ENCODE data around the gene RAB11B. TPM values are rescaled to one million over a fixed set of nuclear protein-coding genes. Genes with fewer than 3 reads are reported as not detected.
"Not testable (repeated sequence)": the region's sequence is repeated elsewhere in the genome, so short reads cannot be mapped to it uniquely, and the experiment has no call there.

Gene RAB11B
- 10 to 100 TPM; 47.9 to 81.2 (median 58.2) TPM for polyA plus RNA-seq (ENCODE audit: low read depth in 6 of 6)

DNA sequence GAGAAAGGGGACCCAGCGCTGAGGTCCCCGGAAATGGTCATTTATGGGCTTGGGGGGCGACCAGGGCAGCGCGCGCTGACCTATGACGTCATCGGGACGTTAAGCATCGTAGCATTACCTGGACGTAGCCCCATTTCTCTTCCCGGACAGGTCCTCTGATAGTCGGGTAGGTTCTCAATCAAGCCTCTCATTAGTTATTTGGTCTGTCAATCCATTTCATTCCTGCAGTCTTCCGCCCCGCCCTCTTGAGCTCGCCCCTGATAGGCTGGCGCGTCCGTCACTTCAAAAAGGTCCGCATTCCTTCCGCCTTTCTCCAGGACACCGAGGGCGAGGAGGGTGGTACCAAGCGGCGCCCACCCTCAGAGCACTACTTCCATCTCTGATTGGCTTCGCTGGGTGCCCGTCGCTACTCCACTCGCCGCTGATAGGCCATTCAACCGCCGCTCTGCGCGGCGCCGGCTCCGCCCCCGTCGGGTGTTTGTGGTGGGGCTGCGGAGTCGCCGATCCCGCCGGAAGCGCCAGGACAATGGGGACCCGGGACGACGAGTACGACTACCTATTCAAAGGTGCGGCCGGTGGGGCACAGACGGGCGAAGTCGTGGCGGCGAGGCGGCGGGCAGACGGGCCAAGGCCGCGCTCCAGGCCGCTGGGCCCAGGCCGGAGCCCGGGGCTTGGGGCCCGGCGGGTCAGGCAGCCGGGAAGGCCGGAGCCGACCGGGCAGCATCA, at the start of gene RAB11B:
TSS of gene RAB11B (plus strand) at position 470 of the 726 bp plus-strand sequence. CDS start at position 527, 57 bp downstream.
- H3K4me1 Mint-ChIP-seq = peaks cover 18 to 35% (median 28%) of the 10 kb centered on the region in 3 donors
- H3K27me3 Mint-ChIP-seq = no peaks in the 10 kb centered on the region
- peaks cover 0 to 3% (median 0%) of the 10 kb centered on the region in 7 donors for H3K9me3 Mint-ChIP-seq
- peak; percentile 89 to 90 for ATAC-seq (ENCODE audit: low read depth in 2 of 2)
- peak; percentile 98 for DNase-seq
- no peaks in the 10 kb centered on the region for H3K36me3 Mint-ChIP-seq
- peak within 1 kb of the TSS; percentile 83 to 97 (median 96) for H3K4me3 Mint-ChIP-seq
- H3K27ac Mint-ChIP-seq = peak within 1 kb of the TSS; percentile 86 to 99 (median 97)

DNA sequence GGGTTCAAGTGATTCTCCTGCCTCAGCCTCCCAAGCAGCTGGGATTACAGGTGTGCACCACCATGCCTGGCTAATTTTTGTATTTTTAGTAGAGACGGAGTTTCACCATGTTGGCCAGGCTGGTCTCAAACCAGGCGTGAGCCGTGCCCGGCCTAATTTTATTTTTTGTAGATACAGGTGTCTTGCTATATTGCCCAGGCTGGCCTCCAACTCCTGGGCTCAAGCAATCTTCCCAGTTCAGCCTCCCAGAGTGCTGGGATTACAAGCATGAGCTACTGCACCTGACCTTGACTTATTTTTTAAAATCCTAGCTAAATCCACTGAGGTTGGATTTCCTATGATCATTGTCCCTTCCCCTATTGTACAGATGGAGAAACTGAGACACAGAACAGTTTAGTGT, 48.7 kb upstream of the RAB11B start:
- not testable (repeated sequence) for ATAC-seq (ENCODE audit: low read depth in 2 of 2); DNase-seq; H3K27ac Mint-ChIP-seq; H3K9me3 Mint-ChIP-seq; H3K36me3 Mint-ChIP-seq
- peak overlapping the region in 5 of 8 donors; percentile 0 to 73 (median 53) for H3K4me3 Mint-ChIP-seq
- peaks cover 29 to 62% (median 34%) of the 10 kb centered on the region in 3 donors for H3K27me3 Mint-ChIP-seq
- peaks cover 0 to 18% (median 4%) of the 10 kb centered on the region in 3 donors for H3K4me1 Mint-ChIP-seq

DNA sequence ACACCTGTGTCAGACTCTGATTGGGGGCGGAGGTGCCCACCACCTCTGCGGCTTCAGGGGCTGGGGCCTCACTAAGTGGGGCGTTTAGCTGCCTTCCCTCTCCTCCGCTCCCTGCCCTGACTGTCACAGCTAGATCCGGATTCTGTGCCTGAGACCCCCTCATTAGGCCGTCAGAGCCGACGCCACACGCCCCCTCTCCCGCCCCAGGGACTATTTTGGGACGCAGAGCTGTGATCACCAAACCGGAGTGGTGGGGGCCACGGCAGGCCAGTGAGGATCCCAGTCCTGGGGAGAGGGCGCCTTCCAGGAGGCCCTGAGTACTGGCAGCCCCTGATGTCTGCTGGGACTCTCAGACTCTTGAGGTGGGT, 47.9 kb upstream of the RAB11B start:
- peaks cover 0 to 3% (median 0%) of the 10 kb centered on the region in 7 donors for H3K9me3 Mint-ChIP-seq
- no peak for ATAC-seq (ENCODE audit: low read depth in 2 of 2)
- H3K4me3 Mint-ChIP-seq = peak overlapping the region in 5 of 8 donors; percentile 15 to 73 (median 50)
- no peaks in the 10 kb centered on the region for H3K36me3 Mint-ChIP-seq
- H3K27ac Mint-ChIP-seq = peak overlapping the region in 1 of 6 donors; percentile 90
- no peak for DNase-seq
- peaks cover 25 to 60% (median 30%) of the 10 kb centered on the region in 3 donors for H3K27me3 Mint-ChIP-seq
- H3K4me1 Mint-ChIP-seq = peaks cover 0 to 14% (median 4%) of the 10 kb centered on the region in 3 donors

DNA sequence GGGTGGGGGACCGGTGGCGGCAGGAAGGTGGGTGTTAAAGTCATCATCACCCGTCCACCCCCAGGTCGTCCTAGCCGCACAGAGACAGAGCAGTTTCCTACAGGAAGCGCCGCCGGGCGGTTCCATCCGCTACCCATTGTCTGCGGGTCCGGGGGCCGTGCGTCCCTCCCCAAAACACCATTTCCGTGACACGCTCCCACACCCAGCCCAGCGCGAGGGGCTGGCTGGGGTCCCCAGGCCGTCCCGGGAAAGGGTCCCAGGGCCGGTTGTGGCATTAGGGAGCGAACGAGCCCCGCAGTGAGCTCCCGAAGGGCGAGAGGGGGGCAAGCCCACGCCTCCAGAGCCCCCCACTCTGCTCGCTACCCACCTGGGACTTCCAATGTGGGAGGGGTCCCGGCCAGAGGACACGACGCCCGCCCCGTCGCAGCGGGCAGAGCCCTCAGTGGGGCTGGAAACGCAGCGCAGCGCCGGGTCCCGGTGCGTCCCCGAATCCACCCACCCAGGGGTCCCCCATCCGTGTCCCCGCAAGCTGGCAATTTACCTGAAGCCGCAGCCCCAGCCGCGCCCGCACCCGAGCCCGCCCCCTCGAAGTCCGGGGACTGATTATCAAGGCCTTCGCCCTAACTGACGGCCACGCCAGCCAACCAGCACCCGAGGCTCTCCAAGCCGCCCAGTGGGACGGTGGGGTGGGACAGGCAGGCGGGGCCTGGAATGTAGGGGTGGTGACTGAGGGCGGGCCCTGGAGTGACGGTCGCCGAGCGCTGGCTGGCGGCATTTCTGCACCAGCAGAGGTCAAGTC, 47.3 kb upstream of the RAB11B start, which contains the start of gene KANK3:
TSS of gene KANK3 (minus strand) at position 579 of the 799 bp plus-strand sequence. CDS start 5,434 bp downstream, outside the sequence.
- Mint-ChIP-seq H3K4me3 (peak within 1 kb of the TSS; percentile 53 to 85 (median 76)), H3K27me3 (peaks cover 25 to 54% (median 25%) of the 10 kb centered on the region in 3 donors), H3K36me3 (no peaks in the 10 kb centered on the region), H3K4me1 (peaks cover 0 to 14% (median 4%) of the 10 kb centered on the region in 3 donors), H3K27ac (peak within 1 kb of the TSS in 4 of 6 donors; percentile 54 to 90 (median 60)), H3K9me3 (peaks cover 0 to 3% (median 0%) of the 10 kb centered on the region in 7 donors)
- DNase-seq = peak; percentile 80
- peak; percentile 98 to 99 for ATAC-seq (ENCODE audit: low read depth in 2 of 2)

DNA sequence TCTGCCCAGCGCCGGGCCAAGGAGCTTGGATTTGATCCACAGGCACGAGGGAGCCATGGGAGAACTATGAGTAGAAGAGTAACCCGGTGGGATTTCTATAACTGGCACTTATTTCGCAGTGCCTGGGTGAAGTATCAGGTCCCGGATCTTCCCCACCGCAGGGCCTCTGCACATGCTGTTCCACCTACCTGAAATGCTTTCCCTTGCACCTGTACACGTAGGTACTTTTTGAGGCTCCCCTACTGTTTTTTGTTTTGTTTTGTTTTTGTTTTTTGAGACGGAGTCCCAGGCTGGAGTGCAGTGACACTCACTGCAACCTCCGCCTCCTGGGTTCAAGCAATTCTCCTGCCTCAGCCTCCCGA, 46.7 kb upstream of the RAB11B start:
- Mint-ChIP-seq H3K4me1 (peaks cover 0 to 14% (median 4%) of the 10 kb centered on the region in 3 donors), H3K9me3 (peaks cover 0 to 3% (median 0%) of the 10 kb centered on the region in 7 donors), H3K27me3 (peaks cover 21 to 48% (median 22%) of the 10 kb centered on the region in 3 donors), H3K4me3 (peak overlapping the region in 7 of 8 donors; percentile 70 to 85 (median 76)), H3K36me3 (no peaks in the 10 kb centered on the region), H3K27ac (peak overlapping the region in 2 of 6 donors; percentile 54 to 56)
- no peak for ATAC-seq (ENCODE audit: low read depth in 2 of 2)
- no peak for DNase-seq

DNA sequence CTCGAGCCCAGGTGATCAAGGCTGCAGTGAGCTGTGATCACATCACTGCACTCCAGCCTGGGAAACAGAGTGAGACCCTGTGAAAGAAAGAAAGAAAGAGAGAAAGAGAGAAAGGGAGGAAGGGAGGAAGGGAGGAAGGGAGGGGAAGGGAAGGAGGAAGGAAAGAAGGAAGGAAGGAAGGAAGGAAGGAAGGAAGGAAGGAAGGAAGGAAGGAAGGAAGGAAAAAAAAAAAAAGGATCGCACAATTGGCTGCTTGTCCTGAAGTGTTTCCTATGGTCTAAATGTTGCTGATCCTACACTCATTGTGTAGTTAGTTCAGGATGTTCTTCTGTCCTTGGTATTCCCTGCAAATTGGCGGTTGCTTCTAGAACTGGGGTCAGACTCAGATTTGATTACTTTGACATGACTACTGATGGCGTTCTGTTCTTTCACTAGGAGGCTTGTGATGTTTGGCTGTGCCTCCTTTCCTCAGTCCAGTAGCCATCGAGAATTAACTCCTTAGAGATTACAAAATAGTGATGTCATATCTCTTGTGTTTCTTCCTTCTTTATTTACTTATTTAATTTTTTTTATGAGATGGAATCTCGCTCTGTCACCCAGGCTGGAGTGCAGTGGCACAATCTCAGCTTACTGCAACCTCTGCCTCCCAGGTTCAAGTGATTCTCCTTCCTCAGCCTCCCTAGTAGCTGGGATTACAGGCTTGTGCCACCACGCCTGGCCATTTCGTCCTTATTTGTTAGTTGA, 40.4 kb upstream of the RAB11B start:
- H3K9me3 Mint-ChIP-seq; H3K36me3 Mint-ChIP-seq; ATAC-seq (ENCODE audit: low read depth in 2 of 2); DNase-seq; H3K4me3 Mint-ChIP-seq; H3K4me1 Mint-ChIP-seq: not testable (repeated sequence)
- Mint-ChIP-seq H3K27me3 (peaks cover 24 to 36% (median 32%) of the 10 kb centered on the region in 3 donors), H3K27ac (peak overlapping the region in 1 of 6 donors; percentile 79)

DNA sequence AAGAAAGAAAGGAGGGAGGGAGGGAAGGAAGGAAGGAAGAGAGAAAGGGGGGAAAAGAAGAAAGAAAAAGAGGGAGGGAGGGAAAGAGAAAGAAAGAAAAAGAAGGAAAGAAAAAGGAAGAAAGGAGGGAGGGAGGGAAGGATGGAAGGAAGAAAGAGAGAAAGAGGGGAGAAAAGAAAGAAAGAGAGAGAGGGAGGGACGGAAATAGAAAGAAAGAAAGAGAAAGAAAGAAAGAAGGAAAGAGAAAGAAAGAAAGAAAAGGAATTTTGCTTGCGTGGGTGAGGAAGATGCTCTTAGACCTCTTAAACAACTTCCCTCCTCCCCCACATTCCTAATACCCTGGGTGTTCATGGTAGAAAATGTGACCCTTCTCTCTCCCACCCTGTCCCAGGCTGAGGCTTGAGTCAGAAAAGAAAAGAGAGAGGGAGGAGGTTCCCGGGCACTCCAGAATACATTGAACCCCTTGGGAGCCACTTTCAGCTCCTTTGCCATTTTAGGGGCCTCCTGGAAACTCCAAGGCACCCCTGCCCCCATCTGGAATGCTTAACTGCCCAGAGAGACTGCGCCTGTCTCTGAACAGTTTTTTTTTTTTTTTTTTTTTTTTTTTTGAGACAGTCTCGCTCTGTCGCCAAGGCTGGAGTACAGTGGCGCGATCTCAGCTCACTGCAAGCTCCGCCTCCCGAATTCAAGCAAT, 37.9 kb upstream of the RAB11B start:
- Mint-ChIP-seq H3K27ac (peak overlapping the region in 2 of 6 donors; percentile 38 to 44), H3K27me3 (peaks cover 22 to 39% (median 24%) of the 10 kb centered on the region in 3 donors), H3K9me3 (peaks cover 0 to 6% (median 5%) of the 10 kb centered on the region in 7 donors), H3K4me1 (peaks cover 0 to 7% (median 3%) of the 10 kb centered on the region in 3 donors), H3K4me3 (no peak overlapping the region), H3K36me3 (peaks cover 0 to 8% of the 10 kb centered on the region in 2 donors)
- DNase-seq = no peak
- no peak for ATAC-seq (ENCODE audit: low read depth in 2 of 2)

DNA sequence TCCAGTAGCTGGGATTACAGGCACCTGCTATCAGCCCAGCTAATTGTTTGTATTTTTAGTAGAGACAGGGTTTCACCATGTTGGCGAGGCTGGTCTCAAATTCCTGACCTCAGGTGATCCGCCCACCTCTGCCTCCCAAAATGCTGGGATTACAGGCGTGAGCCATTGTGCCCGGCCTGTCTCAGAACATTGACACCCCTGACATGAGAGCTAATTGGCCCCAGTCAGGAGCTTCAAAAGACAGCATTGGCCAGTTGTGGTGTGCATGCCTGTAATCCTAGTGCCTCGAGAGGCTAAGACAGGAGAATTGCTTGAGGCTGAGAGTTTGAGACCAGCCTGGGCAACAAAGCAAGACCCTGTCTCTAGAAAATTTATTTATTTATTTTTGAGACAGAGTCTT, 37.3 kb upstream of the RAB11B start:
- not testable (repeated sequence) for H3K4me1 Mint-ChIP-seq; H3K4me3 Mint-ChIP-seq; H3K27ac Mint-ChIP-seq; DNase-seq; H3K9me3 Mint-ChIP-seq; H3K36me3 Mint-ChIP-seq; ATAC-seq (ENCODE audit: low read depth in 2 of 2)
- peaks cover 19 to 39% (median 22%) of the 10 kb centered on the region in 3 donors for H3K27me3 Mint-ChIP-seq

DNA sequence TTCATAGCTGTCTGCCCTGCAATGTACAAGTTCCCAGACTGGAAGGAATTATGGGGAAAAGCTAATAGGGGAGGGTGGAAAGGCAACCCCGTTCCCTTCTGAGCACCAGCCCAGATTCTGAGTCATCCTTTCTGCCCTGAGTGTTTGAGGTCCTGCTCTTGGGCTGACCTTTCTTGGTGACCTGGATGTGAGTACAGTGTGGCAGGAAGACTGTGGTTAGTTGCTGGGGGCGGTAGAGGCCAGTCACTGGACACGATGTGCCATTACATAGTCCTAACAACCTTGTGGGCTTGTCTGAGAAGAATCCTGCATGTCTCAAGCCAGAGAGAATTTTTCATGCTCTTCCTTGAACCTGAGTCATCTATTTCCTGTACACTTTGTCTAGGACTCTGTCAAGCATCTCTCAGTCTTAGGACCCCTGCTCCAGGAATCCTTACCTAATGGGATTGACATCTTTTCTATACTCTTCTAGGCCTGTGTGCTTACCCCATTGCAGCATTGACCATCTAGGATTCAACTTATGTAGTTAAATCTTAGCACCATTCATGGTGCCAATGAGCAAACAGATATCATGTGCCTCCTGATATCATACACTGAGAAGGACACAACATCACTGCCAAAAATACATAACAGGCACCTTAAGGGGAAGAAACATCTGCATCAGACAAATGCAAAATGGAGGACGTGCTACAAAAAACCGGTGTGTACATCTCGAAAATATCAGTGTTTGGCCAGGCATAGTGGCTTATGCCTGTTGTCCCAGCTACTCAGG, 34.3 kb upstream of the RAB11B start:
- H3K27me3 Mint-ChIP-seq = peaks cover 11 to 26% (median 26%) of the 10 kb centered on the region in 3 donors
- H3K4me1 Mint-ChIP-seq = peaks cover 0 to 7% (median 3%) of the 10 kb centered on the region in 3 donors
- H3K4me3 Mint-ChIP-seq = no peak overlapping the region
- ATAC-seq (ENCODE audit: low read depth in 2 of 2) (no peak), DNase-seq (no peak)
- peaks cover 0 to 6% (median 5%) of the 10 kb centered on the region in 7 donors for H3K9me3 Mint-ChIP-seq
- peaks cover 0 to 8% of the 10 kb centered on the region in 2 donors for H3K36me3 Mint-ChIP-seq
- no peak overlapping the region for H3K27ac Mint-ChIP-seq

DNA sequence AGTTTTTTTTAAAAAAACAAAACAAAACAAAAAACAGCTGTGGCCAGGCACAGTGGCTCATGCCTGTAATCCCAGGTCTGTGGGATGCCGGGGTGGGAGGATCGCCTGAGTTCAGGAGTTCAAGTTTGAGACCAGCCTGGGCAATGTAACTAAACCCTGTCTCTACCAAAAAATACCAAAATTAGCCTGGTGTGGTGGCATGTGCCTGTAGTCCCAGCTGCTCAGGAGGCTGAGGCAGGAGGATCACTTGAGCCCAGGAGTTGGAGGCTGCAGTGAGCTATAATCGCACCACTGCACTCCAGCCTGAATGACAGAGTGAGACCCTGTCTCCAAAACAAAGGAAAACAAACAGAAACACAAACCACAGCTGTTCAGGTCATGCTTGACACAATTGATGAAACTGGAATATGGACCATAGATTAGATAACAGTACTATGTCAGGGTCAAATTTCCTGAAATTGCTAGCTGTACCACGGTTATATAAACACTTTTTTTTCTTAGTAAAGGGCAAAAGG, 33.1 kb upstream of the RAB11B start:
- no peak for DNase-seq
- no peak for ATAC-seq (ENCODE audit: low read depth in 2 of 2)
- H3K27me3 Mint-ChIP-seq = peaks cover 11 to 23% (median 18%) of the 10 kb centered on the region in 3 donors
- H3K9me3 Mint-ChIP-seq = peaks cover 0 to 6% (median 5%) of the 10 kb centered on the region in 7 donors
- H3K36me3 Mint-ChIP-seq = peaks cover 0 to 8% of the 10 kb centered on the region in 2 donors
- H3K4me3 Mint-ChIP-seq = no peak overlapping the region
- no peak overlapping the region for H3K27ac Mint-ChIP-seq
- peaks cover 0 to 6% (median 3%) of the 10 kb centered on the region in 3 donors for H3K4me1 Mint-ChIP-seq

DNA sequence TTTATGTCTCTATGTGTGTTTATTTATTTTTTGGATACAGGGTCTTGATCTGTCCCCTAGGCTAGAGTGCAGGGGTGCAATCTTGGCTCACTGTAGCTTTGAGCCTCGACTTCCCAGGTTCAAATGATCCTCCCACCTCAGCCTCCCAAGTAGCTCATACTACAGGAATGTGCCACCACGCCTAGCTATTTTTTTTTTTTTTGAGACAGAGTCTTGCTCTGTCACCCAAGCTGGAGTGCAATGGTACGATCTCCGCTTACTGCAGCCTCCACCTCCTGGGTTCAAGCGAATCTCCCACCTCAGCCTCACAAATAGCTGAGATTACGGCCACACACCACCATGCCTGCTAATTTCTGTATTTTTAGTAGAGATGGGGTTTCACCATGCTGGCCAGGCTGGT, 31.2 kb upstream of the RAB11B start:
- H3K9me3 Mint-ChIP-seq = peaks cover 0 to 6% (median 5%) of the 10 kb centered on the region in 7 donors
- H3K27ac Mint-ChIP-seq = peak overlapping the region in 1 of 6 donors; percentile 66
- H3K36me3 Mint-ChIP-seq = peaks cover 0 to 8% of the 10 kb centered on the region in 2 donors

More for the DNA sequence above, 31.2 kb upstream of the RAB11B start:
- H3K4me3 Mint-ChIP-seq = no peak overlapping the region
- no peak for DNase-seq
- H3K27me3 Mint-ChIP-seq = peaks cover 16 to 32% (median 26%) of the 10 kb centered on the region in 3 donors
- ATAC-seq (ENCODE audit: low read depth in 2 of 2) = no peak
- peaks cover 9 to 12% (median 10%) of the 10 kb centered on the region in 3 donors for H3K4me1 Mint-ChIP-seq

Measured in naive B cell (primary cell).